ENCODE results near the gene C1orf146. TPM values are rescaled to one million over a fixed set of nuclear protein-coding genes. Genes with fewer than 3 reads are reported as not detected.
"Not testable (repeated sequence)": the region's sequence is repeated elsewhere in the genome, so short reads cannot be mapped to it uniquely, and the experiment has no call there.

C1orf146 gene
- total RNA-seq, 6 experiments from 2014 or later: not detected

DNA sequence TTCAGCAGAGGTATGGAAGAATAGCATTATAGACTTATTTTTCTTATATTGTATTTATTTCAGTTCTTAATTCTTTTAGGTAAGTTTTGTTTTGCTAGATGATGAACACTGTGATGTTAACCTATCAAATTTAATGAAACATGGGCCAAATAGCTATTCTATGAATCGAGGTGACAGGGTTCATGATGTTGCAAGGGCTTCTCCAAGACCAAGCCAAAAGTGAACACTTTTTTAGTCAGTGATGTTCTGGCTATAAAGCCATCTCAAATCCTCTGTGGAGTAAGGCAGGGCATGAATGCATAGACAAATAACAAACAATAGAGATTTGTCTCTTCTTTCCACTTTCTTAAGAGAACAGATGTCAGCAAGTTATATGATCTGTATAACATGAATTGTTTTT, 26.7 kb downstream of the C1orf146 start:
- no peak for ATAC-seq
- intact Hi-C loops (cut with DNase I): no loop called here
- H3K4me3 ChIP-seq: no peak overlapping the region
- DNase-seq: no peak
- H3K9me3 ChIP-seq: no peaks in the 10 kb centered on the region
- H3K27me3 ChIP-seq: no peaks in the 10 kb centered on the region
- WGBS (ENCODE audit: insufficient coverage, low coverage, low lambda C conversion rate, missing lambda C conversion rate): 45% methylated on average over 1 of the region's 1 CpG
- TF ChIP-seq POLR2A (IDR thresholded peaks at IDR 0.05): no peak
- TF ChIP-seq, protein P1, sequence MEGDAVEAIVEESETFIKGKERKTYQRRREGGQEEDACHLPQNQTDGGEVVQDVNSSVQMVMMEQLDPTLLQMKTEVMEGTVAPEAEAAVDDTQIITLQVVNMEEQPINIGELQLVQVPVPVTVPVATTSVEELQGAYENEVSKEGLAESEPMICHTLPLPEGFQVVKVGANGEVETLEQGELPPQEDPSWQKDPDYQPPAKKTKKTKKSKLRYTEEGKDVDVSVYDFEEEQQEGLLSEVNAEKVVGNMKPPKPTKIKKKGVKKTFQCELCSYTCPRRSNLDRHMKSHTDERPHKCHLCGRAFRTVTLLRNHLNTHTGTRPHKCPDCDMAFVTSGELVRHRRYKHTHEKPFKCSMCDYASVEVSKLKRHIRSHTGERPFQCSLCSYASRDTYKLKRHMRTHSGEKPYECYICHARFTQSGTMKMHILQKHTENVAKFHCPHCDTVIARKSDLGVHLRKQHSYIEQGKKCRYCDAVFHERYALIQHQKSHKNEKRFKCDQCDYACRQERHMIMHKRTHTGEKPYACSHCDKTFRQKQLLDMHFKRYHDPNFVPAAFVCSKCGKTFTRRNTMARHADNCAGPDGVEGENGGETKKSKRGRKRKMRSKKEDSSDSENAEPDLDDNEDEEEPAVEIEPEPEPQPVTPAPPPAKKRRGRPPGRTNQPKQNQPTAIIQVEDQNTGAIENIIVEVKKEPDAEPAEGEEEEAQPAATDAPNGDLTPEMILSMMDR (IDR thresholded peaks at IDR 0.05): no peak
- H3K36me3 ChIP-seq: no peaks in the 10 kb centered on the region
- H3K4me1 ChIP-seq: no peaks in the 10 kb centered on the region
- no peak overlapping the region for H3K27ac ChIP-seq

DNA sequence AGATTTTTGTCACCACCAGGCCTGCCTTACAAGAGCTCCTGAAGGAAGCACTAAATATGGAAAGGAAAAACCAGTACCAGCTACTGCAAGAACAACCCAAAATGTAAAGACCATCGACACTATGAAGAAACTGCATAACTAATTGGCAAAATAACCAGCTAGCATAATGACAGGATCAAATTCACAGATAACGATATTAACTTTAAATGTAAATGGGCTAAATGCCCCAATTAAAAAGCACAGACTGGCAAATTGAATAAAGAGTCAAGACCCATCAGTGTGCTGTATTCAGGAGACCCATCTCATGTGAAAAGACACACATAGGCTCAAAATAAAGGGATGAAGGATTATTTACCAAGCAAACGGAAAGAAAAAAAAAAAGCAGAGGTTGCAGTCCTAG, 37.0 kb downstream of the C1orf146 start:
- WGBS (ENCODE audit: insufficient coverage, low coverage, low lambda C conversion rate, missing lambda C conversion rate): 60% methylated on average over 3 of the region's 3 CpGs
- DNase-seq; H3K27me3 ChIP-seq; H3K9me3 ChIP-seq; H3K27ac ChIP-seq; intact Hi-C loops (cut with DNase I); ATAC-seq; H3K4me1 ChIP-seq; H3K4me3 ChIP-seq; H3K36me3 ChIP-seq: not testable (repeated sequence)

DNA sequence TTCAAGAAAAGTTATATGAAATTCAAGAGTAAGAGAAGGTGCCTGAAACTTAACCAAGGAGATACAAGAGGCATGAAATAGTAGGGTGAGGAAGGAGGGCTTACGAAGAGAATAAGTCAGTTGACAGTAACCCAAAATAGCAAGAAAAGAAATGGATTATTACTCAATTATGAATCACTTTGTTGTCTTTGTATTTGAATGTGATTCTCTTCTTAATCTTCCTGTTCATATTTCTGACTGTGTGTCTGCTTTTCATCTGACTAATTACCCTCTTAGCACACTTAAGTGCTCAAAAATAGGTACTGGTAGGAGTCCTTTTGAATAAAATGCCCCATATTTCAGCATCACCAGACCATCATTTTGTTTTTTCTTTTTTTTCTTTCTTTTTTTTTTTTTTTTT, 41.6 kb downstream of the C1orf146 start:
- no peak overlapping the region for H3K27ac ChIP-seq
- H3K36me3 ChIP-seq: peaks cover 0 to 1% (median 0%) of the 10 kb centered on the region in 4 donors
- 88% methylated on average over 1 of the region's 1 CpG for WGBS (ENCODE audit: insufficient coverage, low coverage, low lambda C conversion rate, missing lambda C conversion rate)
- ATAC-seq (no peak), DNase-seq (no peak)
- no peak overlapping the region for H3K4me3 ChIP-seq
- no peaks in the 10 kb centered on the region for H3K9me3 ChIP-seq
- TF ChIP-seq, protein P1 (IDR thresholded peaks at IDR 0.05): no peak
- no peak for TF ChIP-seq POLR2A (IDR thresholded peaks at IDR 0.05)
- no peaks in the 10 kb centered on the region for H3K4me1 ChIP-seq
- H3K27me3 ChIP-seq: no peaks in the 10 kb centered on the region
- intact Hi-C loops (cut with DNase I): no loop called here

DNA sequence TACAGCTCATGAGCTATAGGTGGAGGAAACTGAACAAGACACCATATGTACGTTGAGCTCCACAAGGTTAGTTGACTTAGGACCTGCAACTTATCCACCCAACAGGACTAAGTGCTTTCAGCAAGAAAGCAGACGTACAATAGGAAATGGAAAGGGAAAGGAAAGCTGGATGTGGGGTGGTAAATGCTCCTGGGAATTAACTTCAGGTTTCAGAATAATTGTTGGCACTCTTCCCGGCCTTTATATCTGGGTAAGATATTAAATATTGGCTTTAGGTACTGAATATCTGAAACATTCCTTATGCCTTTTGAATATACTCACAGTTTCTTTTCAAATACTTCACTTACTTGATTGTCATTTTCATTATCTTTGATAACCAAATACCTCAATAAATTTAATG, 44.8 kb downstream of the C1orf146 start:
- no peak for TF ChIP-seq POLR2A (IDR thresholded peaks at IDR 0.05)
- TF ChIP-seq, protein P1 (IDR thresholded peaks at IDR 0.05): no peak
- Histone ChIP-seq H3K9me3 (no peaks in the 10 kb centered on the region), H3K4me3 (no peak overlapping the region), H3K27me3 (no peaks in the 10 kb centered on the region), H3K4me1 (no peaks in the 10 kb centered on the region), H3K27ac (no peak overlapping the region), H3K36me3 (no peaks in the 10 kb centered on the region)
- intact Hi-C loops (cut with DNase I): no loop called here
- DNase-seq (no peak), ATAC-seq (no peak)
- 86% methylated on average over 3 of the region's 3 CpGs for WGBS (ENCODE audit: insufficient coverage, low coverage, low lambda C conversion rate, missing lambda C conversion rate)

DNA sequence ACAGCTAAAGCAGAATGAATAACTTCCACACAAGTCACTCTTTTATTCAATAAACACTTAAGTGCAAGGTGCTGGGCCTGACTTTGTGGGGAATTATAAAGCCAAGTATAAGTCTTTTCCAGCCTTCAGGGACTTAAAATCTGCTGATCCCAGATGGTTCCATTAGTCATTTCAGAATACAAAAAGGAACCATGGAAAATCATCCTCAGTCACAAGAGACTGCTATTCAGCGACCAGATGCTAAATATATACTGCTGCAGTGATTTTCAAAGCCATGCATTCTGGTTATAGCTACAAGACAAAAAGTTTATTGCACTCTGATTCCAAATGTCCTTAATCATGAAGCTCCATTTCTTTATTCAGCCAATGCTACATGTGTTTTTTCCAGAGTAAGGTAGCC, 55.3 kb downstream of the C1orf146 start:
- Histone ChIP-seq H3K4me3 (no peak overlapping the region), H3K27me3 (no peaks in the 10 kb centered on the region), H3K36me3 (no peaks in the 10 kb centered on the region), H3K27ac (no peak overlapping the region), H3K4me1 (no peaks in the 10 kb centered on the region), H3K9me3 (no peaks in the 10 kb centered on the region)
- ATAC-seq (no peak), DNase-seq (no peak)
- TF ChIP-seq, protein P1 (IDR thresholded peaks at IDR 0.05): no peak
- no peak for TF ChIP-seq POLR2A (IDR thresholded peaks at IDR 0.05)
- intact Hi-C loops (cut with DNase I): no loop called here
- 100% methylated on average over 1 of the region's 1 CpG for WGBS (ENCODE audit: insufficient coverage, low coverage, low lambda C conversion rate, missing lambda C conversion rate)
